GM21390 (cell line): ENCODE data around the gene TENM3.

Source experiments
- ATAC-seq: cut with Tn5 transposase; IDR thresholded peaks from one replicate; pipeline ENCODE4 v1.9.1; 2021; ENCODE audit not compliant: unreplicated experiment

TENM3 gene

DNA sequence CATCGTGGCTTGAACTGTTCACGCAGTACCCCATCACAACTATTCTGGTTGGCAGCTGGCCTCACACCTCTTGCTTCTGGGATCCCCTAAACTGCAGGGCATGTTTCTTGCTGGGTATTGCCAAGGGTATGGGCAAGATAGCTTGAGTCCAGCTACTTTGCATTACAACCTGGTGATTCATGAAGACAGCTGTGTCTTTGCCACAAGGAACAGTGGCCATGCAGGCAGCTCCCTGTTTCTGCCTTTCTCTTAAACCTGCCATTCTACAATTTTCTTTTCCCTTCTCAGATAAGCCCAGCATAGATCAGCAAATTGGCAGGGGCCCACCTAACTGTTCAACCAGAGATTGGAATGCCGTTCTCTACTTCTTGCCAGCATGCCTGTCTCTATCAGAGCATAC is 42.8 kb downstream of the TENM3 start:
- no peak for ATAC-seq

DNA sequence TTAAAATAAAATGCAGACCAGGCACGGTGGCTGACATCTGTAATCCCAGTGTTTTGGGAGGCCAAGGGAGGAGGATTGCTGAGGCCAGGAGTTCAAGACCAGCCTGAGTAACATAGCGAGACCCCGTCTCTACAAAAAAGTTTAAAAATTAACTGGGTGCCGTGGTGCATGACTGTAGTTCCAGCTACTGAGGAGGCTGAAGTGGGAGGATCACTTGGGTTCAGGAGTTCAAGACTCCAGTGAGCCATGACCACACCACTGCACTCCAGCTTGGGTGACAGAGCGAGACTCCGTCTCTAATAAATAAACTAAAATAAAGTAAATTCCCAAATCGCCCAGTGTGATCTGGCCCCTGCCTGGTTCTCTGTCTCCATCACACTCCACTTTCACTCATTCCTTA is 43.7 kb downstream of the TENM3 start:
- ATAC-seq: no peak

- no peak for ATAC-seq
These were observed 45.3 kb downstream of the TENM3 start for GRCh38 chr4:182288534-182288933.

DNA sequence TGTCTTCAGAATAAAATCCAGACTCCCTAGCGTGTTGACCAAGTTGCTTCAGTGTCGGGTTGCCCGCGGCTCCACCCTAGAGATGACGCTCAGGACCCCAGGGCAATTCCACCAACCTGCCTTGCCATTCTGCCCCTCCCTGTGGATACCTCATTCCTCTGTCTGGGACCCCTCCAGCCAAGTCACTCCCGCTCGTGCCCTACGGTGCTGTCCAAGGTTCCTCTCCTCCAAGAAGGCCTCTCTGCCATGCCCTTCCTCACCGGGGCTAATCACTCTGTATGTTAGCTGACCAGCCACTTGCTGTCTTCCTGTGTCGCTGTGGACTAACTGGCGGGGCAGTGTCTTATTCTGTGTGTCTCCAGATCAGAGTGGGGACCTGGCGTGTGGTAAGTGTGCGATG is 46.6 kb downstream of the TENM3 start:
- no peak for ATAC-seq

DNA sequence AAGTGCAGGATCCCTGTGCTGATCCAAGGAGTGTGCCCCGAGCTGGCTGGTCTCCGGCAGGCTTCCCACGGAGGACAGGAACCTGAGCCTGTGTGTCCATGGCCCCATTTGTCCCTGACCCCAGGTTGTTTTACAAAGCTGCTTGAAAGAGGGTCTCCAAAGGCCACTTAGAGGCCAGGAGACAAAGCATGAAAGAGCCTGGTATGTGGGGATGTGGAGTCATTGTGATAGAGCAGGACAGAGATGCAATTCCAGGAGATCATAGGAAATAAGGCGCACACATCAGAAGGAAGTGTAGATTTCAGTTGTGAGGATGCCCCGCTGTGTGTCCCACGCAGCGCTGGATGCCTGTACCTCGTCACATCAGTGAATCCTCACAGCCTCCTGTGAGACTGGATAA is 48.0 kb downstream of the TENM3 start:
- ATAC-seq: no peak

DNA sequence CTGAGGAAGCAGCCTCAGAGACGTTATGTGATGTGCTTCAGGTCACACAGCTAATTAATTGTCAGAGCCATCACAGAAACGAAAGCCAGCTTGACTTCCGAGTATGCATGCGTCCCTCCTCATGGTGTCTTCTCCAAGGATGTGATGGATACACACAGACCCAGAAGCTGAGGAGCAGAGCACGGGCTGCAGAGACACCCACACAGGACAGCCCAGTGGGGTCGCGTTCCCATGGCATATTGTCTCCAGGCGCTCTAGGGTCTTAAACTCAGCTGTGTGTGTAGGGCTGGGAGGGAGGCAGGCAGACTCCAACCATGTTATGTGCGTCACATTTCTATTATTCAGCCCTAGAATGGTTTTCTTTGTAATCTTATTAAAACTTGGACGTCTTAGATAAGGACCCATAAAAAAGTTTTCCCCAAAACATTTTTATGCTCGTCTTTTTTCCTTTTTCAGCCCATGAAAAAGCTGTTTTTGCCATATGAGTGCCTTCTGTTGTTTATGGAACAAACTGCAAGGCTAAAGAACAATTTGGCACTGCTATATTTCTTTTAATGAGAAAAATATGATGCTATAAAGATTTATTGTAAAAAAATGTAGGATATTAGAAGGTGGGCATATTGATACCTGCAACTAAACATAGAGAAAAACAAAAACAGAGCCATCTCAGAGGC is 48.5 kb downstream of the TENM3 start:
- no peak for ATAC-seq

DNA sequence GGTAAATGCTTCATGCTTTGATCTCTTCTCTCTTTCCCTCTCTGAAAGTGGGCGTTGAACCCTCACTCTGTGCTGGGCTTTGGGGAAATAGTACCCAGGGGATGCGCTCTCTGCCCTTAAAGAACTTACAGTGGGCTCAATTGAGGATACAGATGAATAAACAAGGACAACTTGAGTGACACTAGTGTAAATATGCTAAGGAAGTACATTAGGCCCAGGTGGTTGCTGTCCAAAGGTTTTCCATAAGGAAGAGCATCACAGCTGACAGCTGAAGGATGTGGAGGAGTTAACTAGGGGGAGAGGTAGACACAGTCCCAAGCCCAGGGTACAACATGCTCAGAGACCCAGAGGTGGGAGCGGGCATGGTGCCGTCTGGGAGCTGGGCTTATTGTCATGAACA is 49.4 kb downstream of the TENM3 start:
- no peak for ATAC-seq

DNA sequence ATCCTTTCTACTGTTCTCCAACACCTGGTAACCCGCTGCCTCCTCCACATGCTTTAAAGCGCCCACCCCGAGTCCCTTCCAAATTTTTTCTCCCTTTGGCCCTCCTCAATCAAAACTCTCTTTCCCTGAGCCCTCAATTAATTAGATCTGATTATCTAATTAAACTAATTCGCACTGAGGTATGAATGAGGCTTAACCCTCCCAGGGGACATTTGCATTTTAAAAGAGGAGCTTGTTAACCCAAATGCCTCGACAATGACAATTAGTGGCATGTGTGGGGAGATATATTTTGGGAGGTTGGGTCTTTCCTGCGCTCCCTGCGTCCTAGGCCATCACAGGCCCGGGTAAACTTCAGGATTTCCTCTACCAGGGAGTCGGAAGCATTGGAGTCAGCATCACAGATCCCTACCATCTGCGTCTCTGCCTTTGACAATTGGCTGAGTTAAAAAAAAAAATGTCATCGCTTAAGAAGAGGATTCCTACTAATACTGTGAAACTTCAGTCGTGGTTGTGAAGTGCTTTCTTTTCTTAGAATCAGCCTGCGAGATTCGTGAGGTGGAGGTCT is 50.6 kb downstream of the TENM3 start:
- no peak for ATAC-seq

DNA sequence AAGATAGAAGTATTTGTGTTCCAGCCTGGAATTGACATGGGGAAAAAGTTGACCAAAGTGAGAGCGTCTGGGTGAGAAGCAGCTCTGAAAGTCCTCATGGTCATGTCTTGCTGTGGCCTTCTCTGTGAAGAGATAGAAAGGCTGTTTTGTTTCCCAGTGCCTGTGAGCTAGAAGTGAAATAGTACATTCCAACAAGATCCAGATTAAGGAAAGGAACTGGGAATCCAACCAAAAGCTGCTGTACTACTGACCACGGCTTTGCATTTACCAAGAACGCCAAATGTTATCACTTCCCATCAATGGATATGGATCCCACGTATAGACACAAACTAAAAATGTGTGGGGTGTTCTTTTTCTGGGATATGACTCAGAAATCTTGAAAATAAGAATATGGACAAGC is 51.2 kb downstream of the TENM3 start:
- ATAC-seq: no peak

- no peak for ATAC-seq
These were observed 54.5 kb downstream of the TENM3 start for GRCh38 chr4:182297659-182298058.

DNA sequence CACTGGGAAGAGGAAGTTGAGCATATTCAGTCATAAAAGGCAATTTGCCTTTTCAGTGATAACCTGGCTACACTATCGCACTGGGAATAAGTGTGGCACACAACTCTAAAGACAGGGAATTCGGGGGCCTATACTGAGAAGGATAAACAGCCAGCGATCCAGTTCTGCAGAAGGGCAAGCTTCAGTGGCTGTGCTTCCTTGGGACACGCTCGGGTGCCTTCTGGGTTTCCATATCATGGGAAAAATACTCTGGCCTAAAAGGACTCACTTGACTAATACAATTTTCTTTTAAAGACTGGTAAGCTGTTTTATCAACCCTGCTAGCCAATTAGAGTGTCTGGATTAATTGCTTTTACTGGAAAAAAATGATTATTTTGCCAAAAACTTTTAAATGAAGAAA is 58.5 kb downstream of the TENM3 start:
- ATAC-seq: no peak

GRCh38 chr4:182303847-182304246 is 60.6 kb downstream of the TENM3 start:
- no peak for ATAC-seq

GRCh38 chr4:182306792-182307507 is 63.7 kb downstream of the TENM3 start:
- no peak for ATAC-seq

GRCh38 chr4:182307746-182308145 is 64.5 kb downstream of the TENM3 start:
- ATAC-seq: no peak

DNA sequence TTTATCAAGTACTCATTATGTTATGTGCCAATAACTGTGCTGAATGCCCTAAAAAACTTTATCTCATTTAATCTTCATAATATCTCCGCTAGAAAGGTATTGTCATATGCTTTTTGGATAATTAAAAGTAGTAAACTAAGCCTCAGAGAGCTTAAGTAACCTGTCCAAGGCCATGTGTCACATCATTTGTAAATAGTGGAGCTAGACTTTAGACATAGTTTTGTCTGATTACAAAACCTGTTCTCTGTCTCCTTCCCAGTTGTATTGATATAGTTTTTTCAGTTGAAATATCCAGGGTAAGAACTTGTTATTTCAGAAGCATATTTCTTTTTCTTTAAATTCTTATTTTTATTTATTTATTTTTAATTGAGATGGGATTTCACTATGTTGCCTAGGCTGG is 66.7 kb downstream of the TENM3 start:
- no peak for ATAC-seq

DNA sequence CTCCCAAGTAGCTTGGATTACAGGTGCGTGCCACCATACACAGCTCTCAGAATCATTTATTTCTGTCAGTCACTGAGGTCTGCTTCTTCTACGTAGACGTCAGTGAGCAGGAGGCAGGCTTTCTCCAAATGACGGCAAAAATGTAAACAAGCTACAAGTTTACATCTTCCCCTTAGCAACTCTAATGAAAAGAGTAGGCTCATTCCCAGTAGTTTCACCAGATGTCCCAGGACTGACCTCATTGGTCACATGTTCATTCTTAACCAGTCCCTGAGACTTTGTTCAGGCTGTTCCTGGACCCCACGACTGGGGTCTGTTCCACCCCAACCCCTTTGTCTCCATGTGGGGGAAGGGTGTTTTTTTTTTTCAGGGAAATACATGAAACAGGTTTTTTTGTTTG is 67.1 kb downstream of the TENM3 start:
- no peak for ATAC-seq

- no peak for ATAC-seq
These were observed 67.8 kb downstream of the TENM3 start for GRCh38 chr4:182310962-182311361.

GRCh38 chr4:182314537-182314936 is 71.3 kb downstream of the TENM3 start:
- no peak for ATAC-seq

- ATAC-seq: no peak
These were observed 75.1 kb downstream of the TENM3 start for GRCh38 chr4:182318256-182318655.

DNA sequence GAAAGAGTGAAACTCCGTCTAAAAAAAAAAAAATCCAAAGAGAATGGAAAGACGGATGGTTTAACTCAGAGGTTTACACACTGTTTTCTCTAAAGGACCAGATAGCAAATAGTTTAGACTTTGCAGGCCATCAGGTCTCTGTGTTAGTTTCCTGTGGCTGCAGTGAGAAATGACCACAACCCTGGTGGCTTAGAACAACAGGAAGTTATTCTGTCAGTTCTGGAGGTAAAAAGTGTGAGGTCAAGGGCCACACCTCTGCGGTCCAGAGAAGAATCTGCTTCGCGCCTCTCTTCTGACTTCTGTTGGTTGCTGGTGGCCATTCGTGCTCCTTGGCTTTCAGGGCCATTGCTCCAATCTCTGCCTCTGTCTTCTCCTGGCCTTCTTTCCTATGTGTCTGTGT is 76.9 kb downstream of the TENM3 start:
- ATAC-seq: no peak

DNA sequence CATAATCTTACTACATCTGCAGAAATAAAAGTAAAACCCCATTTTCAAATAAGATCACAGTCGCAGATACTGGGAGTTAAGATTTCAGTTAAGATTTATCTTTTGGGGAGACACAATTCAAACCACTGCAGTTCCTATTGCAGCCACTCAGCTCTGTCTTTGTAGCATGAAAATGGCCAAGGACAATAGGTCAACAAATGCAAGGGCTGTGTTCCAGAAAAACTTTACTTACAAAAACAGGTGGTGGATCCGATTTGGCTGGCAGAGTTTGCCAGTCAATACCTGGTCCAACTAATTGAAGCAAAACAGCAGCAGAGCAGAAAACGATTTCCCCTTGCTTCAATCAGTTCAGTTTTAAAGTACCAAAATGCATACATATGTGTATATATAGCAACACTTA is 77.4 kb downstream of the TENM3 start:
- no peak for ATAC-seq

GRCh38 chr4:182324282-182324681 is 81.1 kb downstream of the TENM3 start:
- ATAC-seq: no peak

DNA sequence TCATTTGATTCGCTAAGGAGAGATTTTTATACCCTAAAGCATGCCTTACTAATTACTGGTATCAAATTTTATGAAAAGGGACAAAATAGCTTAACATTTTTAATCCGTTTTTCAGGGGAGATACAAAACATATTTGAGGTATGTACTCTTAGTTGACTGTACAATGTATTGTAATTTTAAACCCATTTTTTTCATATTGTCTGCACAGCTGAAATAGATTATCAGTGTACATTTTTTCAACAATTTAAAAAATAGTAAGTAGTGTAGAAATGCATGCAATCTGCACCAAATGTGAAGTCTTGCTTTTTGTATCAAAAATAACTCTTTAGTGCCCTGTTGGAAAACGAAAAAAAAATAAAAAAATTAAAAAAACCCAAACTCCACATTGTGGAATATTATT is 82.2 kb downstream of the TENM3 start:
- ATAC-seq: no peak
